Central memory CD8-positive, alpha-beta T cell (primary cell): Measurements from ENCODE around the gene GPAT3.

Experiments
- ATAC-seq: fragments of 150-1000 bp; cut with Tn5 transposase; replicated peaks from 2 replicates; pipeline ENCODE4 v1.10.0; 2022; ENCODE audit warnings: mild to moderate bottlenecking, moderate FRiP score, moderate number of reproducible peaks; ENCODE audit not compliant: poor library complexity, severe bottlenecking; ENCODE audit errors: extremely low read depth
- DNase-seq, 2 donors: peaks; one replicate each; pipeline ENCODE4 v3.0.0; 2021; ENCODE audit warnings: low spot score in 2 of 2
- H3K27ac Mint-ChIP-seq: one replicate; pipeline ENCODE4 v1.8.0; 2022; ENCODE audit warnings: low read depth, mild to moderate bottlenecking, moderate library complexity, mixed read lengths
- H3K27me3 Mint-ChIP-seq: one replicate; pipeline ENCODE4 v1.8.0; 2022; ENCODE audit warnings: mixed read lengths
- H3K36me3 Mint-ChIP-seq: one replicate; pipeline ENCODE4 v1.8.0; 2022; ENCODE audit warnings: mild to moderate bottlenecking, moderate library complexity, mixed read lengths; ENCODE audit not compliant: insufficient read depth
- H3K4me1 Mint-ChIP-seq: one replicate; pipeline ENCODE4 v1.8.0; 2022; ENCODE audit warnings: mixed read lengths
- H3K4me3 Mint-ChIP-seq: one replicate; pipeline ENCODE4 v1.8.0; 2022; ENCODE audit warnings: mild to moderate bottlenecking, moderate library complexity, mixed read lengths
- H3K9me3 Mint-ChIP-seq: one replicate; pipeline ENCODE4 v1.8.0; 2022; ENCODE audit warnings: mixed read lengths

Gene GPAT3

DNA sequence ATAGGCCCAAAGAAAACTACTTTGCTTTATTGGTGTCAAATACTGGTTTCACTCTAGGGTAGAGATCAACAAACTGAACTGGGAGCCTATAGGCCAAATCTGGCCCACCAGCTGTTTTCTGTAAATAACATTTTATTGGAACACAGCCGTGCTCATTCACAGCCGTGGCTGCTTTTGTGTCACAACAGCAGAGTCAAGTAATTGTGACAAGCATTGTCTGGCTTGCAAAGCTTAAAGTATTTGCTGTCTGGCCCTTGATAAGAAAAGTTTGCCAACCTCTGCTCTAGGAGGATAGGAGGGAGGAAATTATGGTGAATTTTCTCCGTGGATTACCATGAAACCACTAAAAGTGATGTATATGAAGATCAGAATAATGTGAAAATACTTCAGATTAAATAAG is 53.4 kb downstream of the GPAT3 start:
- Mint-ChIP-seq H3K27ac (no peak overlapping the region), H3K4me1 (no peaks in the 10 kb centered on the region), H3K27me3 (no peaks in the 10 kb centered on the region), H3K36me3 (no peaks in the 10 kb centered on the region), H3K9me3 (no peaks in the 10 kb centered on the region), H3K4me3 (no peak overlapping the region)
- DNase-seq, result no peak
- no peak for ATAC-seq

DNA sequence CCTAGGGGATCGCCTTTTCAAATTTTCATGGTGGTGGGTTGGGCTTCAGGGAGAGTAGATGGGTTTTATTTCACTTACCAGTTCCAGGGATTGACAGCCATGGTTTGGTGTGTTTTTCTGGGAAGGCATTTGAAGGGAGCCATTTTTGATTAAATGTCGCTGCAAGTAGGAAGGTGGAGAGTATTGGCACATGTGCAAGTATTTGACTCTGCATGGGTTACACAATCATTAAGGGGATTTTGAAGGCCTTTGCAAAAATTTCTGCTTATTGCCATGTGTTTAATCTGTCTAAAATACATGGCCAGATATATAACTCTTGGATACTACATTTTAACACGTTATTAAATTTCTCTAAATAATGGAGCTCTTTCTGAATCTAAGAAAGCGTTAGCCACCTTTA is 55.1 kb downstream of the GPAT3 start:
- H3K4me3 Mint-ChIP-seq, result no peak overlapping the region
- peaks cover 1% of the 10 kb centered on the region for H3K36me3 Mint-ChIP-seq
- H3K9me3 Mint-ChIP-seq, result no peaks in the 10 kb centered on the region
- no peak overlapping the region for H3K27ac Mint-ChIP-seq
- ATAC-seq (no peak), DNase-seq (no peak)
- H3K27me3 Mint-ChIP-seq, result no peaks in the 10 kb centered on the region
- H3K4me1 Mint-ChIP-seq, result no peaks in the 10 kb centered on the region

GRCh38 chr4:83591730-83592129 is 55.8 kb downstream of the GPAT3 start:
- H3K27me3 Mint-ChIP-seq, result no peaks in the 10 kb centered on the region
- ATAC-seq, result no peak
- H3K4me3 Mint-ChIP-seq, result no peak overlapping the region
- H3K4me1 Mint-ChIP-seq, result no peaks in the 10 kb centered on the region
- peaks cover 1% of the 10 kb centered on the region for H3K36me3 Mint-ChIP-seq
- H3K27ac Mint-ChIP-seq, result no peak overlapping the region
- H3K9me3 Mint-ChIP-seq, result no peaks in the 10 kb centered on the region
- no peak for DNase-seq

GRCh38 chr4:83599183-83599582 is 63.3 kb downstream of the GPAT3 start:
- no peaks in the 10 kb centered on the region for H3K4me1 Mint-ChIP-seq
- peaks cover 1% of the 10 kb centered on the region for H3K36me3 Mint-ChIP-seq
- no peak overlapping the region for H3K4me3 Mint-ChIP-seq
- DNase-seq (no peak), ATAC-seq (no peak)
- H3K9me3 Mint-ChIP-seq, result no peaks in the 10 kb centered on the region
- H3K27ac Mint-ChIP-seq, result no peak overlapping the region
- no peaks in the 10 kb centered on the region for H3K27me3 Mint-ChIP-seq

- Mint-ChIP-seq H3K4me1 (no peaks in the 10 kb centered on the region), H3K27ac (no peak overlapping the region), H3K27me3 (peaks cover 15% of the 10 kb centered on the region), H3K9me3 (no peaks in the 10 kb centered on the region), H3K4me3 (no peak overlapping the region), H3K36me3 (no peaks in the 10 kb centered on the region)
- no peak for DNase-seq
- ATAC-seq, result no peak
Measured at GRCh38 chr4:83603129-83603528, 67.2 kb downstream of the GPAT3 start.

- H3K27me3 Mint-ChIP-seq, result peaks cover 17% of the 10 kb centered on the region
- no peak overlapping the region for H3K4me3 Mint-ChIP-seq
- H3K9me3 Mint-ChIP-seq, result no peaks in the 10 kb centered on the region
- no peaks in the 10 kb centered on the region for H3K4me1 Mint-ChIP-seq
- H3K27ac Mint-ChIP-seq, result no peak overlapping the region
- ATAC-seq (no peak), DNase-seq (no peak)
- no peaks in the 10 kb centered on the region for H3K36me3 Mint-ChIP-seq
Measured at GRCh38 chr4:83604321-83604720, 68.4 kb downstream of the GPAT3 start.

DNA sequence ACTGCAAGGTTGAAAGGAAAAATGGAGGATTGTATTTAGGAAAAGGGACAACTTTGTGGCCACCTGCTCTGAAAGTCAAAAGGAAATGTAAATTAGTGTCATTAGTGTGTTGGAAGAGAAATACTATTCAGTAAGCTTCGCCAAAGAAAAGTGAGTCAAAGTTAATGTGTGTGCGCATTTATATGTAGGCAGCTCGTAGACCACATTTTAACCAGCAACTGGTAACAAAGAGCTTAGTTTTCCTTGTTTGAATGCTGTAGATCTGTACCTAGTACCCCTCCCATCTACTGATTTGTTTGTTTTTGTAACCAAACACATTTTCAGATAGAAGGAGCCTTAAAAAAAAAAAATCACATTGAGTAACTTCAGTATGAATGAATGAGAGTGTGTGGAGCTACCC is 69.3 kb downstream of the GPAT3 start:
- no peak overlapping the region for H3K27ac Mint-ChIP-seq
- DNase-seq, result no peak
- H3K4me1 Mint-ChIP-seq, result no peaks in the 10 kb centered on the region
- H3K4me3 Mint-ChIP-seq, result no peak overlapping the region
- H3K27me3 Mint-ChIP-seq, result peaks cover 26% of the 10 kb centered on the region
- no peaks in the 10 kb centered on the region for H3K9me3 Mint-ChIP-seq
- no peaks in the 10 kb centered on the region for H3K36me3 Mint-ChIP-seq
- no peak for ATAC-seq

DNA sequence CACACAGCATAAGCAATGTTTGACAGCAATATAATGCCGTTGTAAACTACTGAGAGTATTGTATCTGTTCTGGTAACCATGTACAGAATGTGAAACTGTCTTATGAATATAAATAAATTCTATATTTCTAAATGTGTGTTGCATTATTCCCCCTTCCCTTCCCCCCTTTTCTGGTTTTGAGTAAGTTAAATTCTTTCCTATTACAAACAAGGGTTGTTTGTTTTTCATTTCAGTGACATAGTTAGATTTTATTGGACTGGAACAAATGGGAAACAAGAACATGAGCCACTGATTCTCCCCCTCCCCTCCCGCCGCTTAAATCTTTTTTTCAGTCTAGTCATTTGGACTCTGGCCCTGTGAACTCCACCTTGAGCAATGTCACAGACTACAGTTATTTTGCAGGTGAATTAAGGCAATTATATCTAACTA is 69.8 kb downstream of the GPAT3 start:
- DNase-seq (no peak), ATAC-seq (no peak)
- no peaks in the 10 kb centered on the region for H3K36me3 Mint-ChIP-seq
- no peak overlapping the region for H3K4me3 Mint-ChIP-seq
- no peaks in the 10 kb centered on the region for H3K9me3 Mint-ChIP-seq
- H3K27ac Mint-ChIP-seq, result no peak overlapping the region
- peaks cover 32% of the 10 kb centered on the region for H3K27me3 Mint-ChIP-seq
- H3K4me1 Mint-ChIP-seq, result no peaks in the 10 kb centered on the region

DNA sequence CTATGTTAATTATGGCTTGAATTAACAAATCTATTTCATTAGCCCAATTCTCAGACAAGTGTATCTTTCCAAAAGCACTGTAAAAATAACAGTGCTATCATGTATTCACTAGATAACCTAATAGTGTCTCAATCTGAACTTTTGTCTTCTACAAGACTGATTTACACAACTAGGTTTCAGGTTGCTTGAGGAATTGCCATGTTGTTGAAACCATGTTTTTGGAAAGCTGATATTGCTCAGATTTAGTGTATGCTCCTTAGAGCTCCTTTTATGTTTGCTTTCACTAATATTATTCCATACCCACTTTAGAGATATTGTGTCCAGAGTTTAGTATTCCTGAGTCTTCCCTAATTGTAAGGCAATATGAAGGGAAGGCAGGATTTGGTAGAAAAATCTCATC is 70.6 kb downstream of the GPAT3 start:
- Mint-ChIP-seq H3K4me1 (no peaks in the 10 kb centered on the region), H3K27ac (no peak overlapping the region), H3K4me3 (no peak overlapping the region), H3K27me3 (peaks cover 39% of the 10 kb centered on the region), H3K36me3 (no peaks in the 10 kb centered on the region), H3K9me3 (peaks cover 4% of the 10 kb centered on the region)
- no peak for DNase-seq
- no peak for ATAC-seq

DNA sequence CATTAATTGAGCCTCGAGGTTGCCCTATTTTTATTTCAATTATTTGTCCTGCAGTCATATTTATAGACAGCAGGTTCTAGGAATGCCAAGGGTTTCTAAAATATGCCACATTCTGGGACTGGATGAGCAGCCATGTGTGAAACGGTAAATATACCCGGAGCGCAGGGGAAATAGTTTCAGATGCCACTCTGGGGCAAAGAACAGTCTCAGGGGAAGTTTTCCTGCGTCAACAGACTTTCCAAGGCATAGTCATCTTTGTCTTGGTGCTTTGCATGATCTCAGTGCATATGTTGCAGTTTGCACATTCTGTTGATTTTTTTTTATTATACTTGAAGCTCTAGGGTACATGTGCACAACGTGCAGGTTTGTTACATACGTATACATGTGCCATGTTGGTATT is 71.0 kb downstream of the GPAT3 start:
- ATAC-seq (no peak), DNase-seq (no peak)
- Mint-ChIP-seq H3K27me3 (peaks cover 43% of the 10 kb centered on the region), H3K4me1 (no peaks in the 10 kb centered on the region), H3K9me3 (peaks cover 8% of the 10 kb centered on the region), H3K36me3 (no peaks in the 10 kb centered on the region), H3K27ac (no peak overlapping the region), H3K4me3 (no peak overlapping the region)

DNA sequence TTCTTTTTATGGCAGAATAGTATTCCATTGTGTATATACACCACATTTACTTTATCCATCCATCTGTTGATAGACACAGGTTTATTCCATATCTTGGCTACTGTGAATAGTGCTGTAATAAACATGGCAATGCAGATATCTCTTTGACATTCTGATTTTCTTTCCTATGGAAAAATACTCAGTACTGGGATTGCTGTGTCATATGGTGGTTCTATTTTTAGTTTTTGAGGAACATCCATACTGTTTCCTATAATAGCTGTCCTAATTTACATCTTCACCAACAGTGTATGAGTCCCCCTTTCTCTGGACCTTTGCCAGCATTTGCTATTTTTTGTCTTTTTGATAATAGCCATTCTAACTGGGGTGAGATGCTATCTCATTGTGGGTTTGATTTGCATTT is 73.5 kb downstream of the GPAT3 start:
- no peaks in the 10 kb centered on the region for H3K36me3 Mint-ChIP-seq
- DNase-seq, result no peak

DNA sequence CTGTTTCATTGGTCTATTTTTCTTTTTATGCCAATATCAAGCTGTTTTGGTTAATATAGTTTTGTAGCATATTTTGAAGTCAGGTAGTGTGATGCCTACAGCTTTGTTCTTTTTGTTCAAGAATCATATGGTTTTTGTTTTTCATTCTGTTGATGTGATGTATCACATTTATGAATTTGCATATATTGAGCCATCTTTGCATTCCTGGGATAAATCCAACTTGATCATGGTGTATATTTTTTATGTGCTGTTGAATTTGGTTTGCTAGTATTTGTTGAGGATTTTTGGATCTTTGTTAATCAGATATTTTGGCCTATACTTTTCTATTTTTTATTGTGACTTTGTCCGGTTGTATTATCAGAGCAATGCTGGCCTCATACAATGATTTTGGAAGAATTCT is 74.8 kb downstream of the GPAT3 start:
- no peak overlapping the region for H3K4me3 Mint-ChIP-seq
- no peaks in the 10 kb centered on the region for H3K4me1 Mint-ChIP-seq
- no peaks in the 10 kb centered on the region for H3K36me3 Mint-ChIP-seq
- DNase-seq (no peak), ATAC-seq (no peak)
- H3K9me3 Mint-ChIP-seq, result peaks cover 27% of the 10 kb centered on the region
- peaks cover 43% of the 10 kb centered on the region for H3K27me3 Mint-ChIP-seq
- no peak overlapping the region for H3K27ac Mint-ChIP-seq

More for the DNA sequence above, 73.5 kb downstream of the GPAT3 start:
- Mint-ChIP-seq H3K4me1 (no peaks in the 10 kb centered on the region), H3K27ac (no peak overlapping the region), H3K9me3 (peaks cover 22% of the 10 kb centered on the region), H3K4me3 (no peak overlapping the region), H3K27me3 (peaks cover 44% of the 10 kb centered on the region)
- no peak for ATAC-seq

DNA sequence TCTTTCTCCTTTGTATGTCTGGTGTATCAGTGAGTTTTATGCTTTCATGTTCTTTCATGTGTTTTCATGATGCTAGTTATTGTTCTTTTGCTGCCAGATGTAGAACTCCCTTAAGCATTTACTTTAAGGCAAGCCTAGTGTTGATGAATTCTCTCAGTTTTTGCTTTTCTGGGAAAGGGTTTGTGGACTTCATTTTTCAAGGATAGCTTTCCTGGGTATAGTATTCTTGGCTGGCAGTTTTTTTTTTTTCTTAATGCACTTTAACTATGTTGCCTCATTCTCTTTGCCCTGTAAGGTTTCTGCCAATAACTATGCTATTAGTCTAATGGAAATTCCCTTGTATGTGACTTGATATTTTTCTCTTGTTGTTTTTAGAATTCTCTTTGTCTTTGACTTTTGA is 77.1 kb downstream of the GPAT3 start:
- Mint-ChIP-seq H3K27me3 (peaks cover 39% of the 10 kb centered on the region), H3K4me1 (no peaks in the 10 kb centered on the region), H3K9me3 (peaks cover 27% of the 10 kb centered on the region), H3K27ac (no peak overlapping the region), H3K36me3 (no peaks in the 10 kb centered on the region), H3K4me3 (no peak overlapping the region)
- ATAC-seq (no peak), DNase-seq (no peak)

GRCh38 chr4:83613994-83614393 is 78.1 kb downstream of the GPAT3 start:
- no peak overlapping the region for H3K27ac Mint-ChIP-seq
- no peaks in the 10 kb centered on the region for H3K4me1 Mint-ChIP-seq
- H3K9me3 Mint-ChIP-seq, result peaks cover 27% of the 10 kb centered on the region
- ATAC-seq, result no peak
- no peak overlapping the region for H3K4me3 Mint-ChIP-seq
- H3K36me3 Mint-ChIP-seq, result no peaks in the 10 kb centered on the region
- H3K27me3 Mint-ChIP-seq, result peaks cover 48% of the 10 kb centered on the region
- DNase-seq, result no peak
